ES-I3 (cell line): ENCODE results near the gene DNAJC10.
"Not testable (repeated sequence)": the region's sequence is repeated elsewhere in the genome, so short reads cannot be mapped to it uniquely, and the experiment has no call there.

Experiments used
- H3K36me3 ChIP-seq: 2 replicates; pipeline ENCODE4 v1.6.1; 2013; ENCODE audit warnings: mild to moderate bottlenecking, low read length, control low read depth, moderate library complexity; ENCODE audit not compliant: insufficient read depth
- H3K4me1 ChIP-seq: 2 replicates; pipeline ENCODE4 v1.6.1; 2013; ENCODE audit warnings: mild to moderate bottlenecking, control low read depth, low read length; ENCODE audit not compliant: insufficient read depth
- H3K9ac ChIP-seq: 2 replicates; pipeline ENCODE4 v1.6.1; 2013; ENCODE audit warnings: low read depth, mild to moderate bottlenecking, low read length, moderate library complexity
- H3K9me3 ChIP-seq: 2 replicates; pipeline ENCODE4 v1.6.1; 2013; ENCODE audit warnings: mild to moderate bottlenecking, low read length, moderate library complexity; ENCODE audit not compliant: control insufficient read depth, insufficient read depth

Gene DNAJC10, protein sequence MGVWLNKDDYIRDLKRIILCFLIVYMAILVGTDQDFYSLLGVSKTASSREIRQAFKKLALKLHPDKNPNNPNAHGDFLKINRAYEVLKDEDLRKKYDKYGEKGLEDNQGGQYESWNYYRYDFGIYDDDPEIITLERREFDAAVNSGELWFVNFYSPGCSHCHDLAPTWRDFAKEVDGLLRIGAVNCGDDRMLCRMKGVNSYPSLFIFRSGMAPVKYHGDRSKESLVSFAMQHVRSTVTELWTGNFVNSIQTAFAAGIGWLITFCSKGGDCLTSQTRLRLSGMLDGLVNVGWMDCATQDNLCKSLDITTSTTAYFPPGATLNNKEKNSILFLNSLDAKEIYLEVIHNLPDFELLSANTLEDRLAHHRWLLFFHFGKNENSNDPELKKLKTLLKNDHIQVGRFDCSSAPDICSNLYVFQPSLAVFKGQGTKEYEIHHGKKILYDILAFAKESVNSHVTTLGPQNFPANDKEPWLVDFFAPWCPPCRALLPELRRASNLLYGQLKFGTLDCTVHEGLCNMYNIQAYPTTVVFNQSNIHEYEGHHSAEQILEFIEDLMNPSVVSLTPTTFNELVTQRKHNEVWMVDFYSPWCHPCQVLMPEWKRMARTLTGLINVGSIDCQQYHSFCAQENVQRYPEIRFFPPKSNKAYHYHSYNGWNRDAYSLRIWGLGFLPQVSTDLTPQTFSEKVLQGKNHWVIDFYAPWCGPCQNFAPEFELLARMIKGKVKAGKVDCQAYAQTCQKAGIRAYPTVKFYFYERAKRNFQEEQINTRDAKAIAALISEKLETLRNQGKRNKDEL

GRCh38 chr2:182715892-182716649 lies at the start of gene DNAJC10:
DNAJC10 (plus strand) TSS chr2:182716257; CDS start chr2:182718087, 1,830 bp downstream.
- H3K9ac ChIP-seq, result peak within 1 kb of the TSS; percentile 93
- H3K36me3 ChIP-seq, result no peaks in the 10 kb centered on the region
- no peaks in the 10 kb centered on the region for H3K9me3 ChIP-seq
- H3K4me1 ChIP-seq, result peaks cover 3% of the 10 kb centered on the region; the same call in 1 of the 2 replicates

GRCh38 chr2:182666674-182667314 lies 49.3 kb upstream of the DNAJC10 start:
- H3K9me3 ChIP-seq, result no peaks in the 10 kb centered on the region
- H3K9ac ChIP-seq, result no peak overlapping the region
- H3K36me3 ChIP-seq, result no peaks in the 10 kb centered on the region
- no peaks in the 10 kb centered on the region for H3K4me1 ChIP-seq

DNA sequence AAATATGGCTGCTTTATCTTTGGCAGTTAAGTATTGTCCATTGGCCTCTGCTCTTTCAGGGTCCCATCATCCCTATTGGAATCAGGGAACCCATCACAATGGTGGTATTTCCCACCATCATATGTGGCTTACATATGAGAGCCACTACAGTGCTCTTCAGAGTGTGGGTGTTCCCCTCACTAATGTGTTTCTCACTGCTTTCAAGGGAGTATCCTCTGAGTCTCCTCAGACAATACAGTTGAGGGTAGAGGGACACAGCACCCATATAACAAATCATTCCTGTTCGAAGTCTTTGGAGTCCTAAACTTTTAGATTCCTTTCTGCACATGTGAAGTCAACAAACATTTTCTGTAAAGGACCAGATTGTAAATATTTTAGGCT lies 48.8 kb upstream of the DNAJC10 start:
- Histone ChIP-seq H3K9ac (no peak overlapping the region), H3K9me3 (no peaks in the 10 kb centered on the region), H3K4me1 (no peaks in the 10 kb centered on the region), H3K36me3 (no peaks in the 10 kb centered on the region)

GRCh38 chr2:182668671-182669070 lies 47.4 kb upstream of the DNAJC10 start:
- no peaks in the 10 kb centered on the region for H3K4me1 ChIP-seq
- no peaks in the 10 kb centered on the region for H3K36me3 ChIP-seq
- no peaks in the 10 kb centered on the region for H3K9me3 ChIP-seq
- no peak overlapping the region for H3K9ac ChIP-seq

GRCh38 chr2:182672466-182673165 lies 43.4 kb upstream of the DNAJC10 start:
- no peaks in the 10 kb centered on the region for H3K36me3 ChIP-seq
- H3K4me1 ChIP-seq, result no peaks in the 10 kb centered on the region
- no peaks in the 10 kb centered on the region for H3K9me3 ChIP-seq
- no peak overlapping the region for H3K9ac ChIP-seq

GRCh38 chr2:182680837-182681236 lies 35.2 kb upstream of the DNAJC10 start:
- Histone ChIP-seq H3K9ac (no peak overlapping the region), H3K36me3 (no peaks in the 10 kb centered on the region), H3K4me1 (no peaks in the 10 kb centered on the region), H3K9me3 (no peaks in the 10 kb centered on the region)

- Histone ChIP-seq H3K4me1 (no peaks in the 10 kb centered on the region), H3K9ac (no peak overlapping the region), H3K36me3 (no peaks in the 10 kb centered on the region), H3K9me3 (no peaks in the 10 kb centered on the region)
These were observed 33.8 kb upstream of the DNAJC10 start for GRCh38 chr2:182682210-182682609.

DNA sequence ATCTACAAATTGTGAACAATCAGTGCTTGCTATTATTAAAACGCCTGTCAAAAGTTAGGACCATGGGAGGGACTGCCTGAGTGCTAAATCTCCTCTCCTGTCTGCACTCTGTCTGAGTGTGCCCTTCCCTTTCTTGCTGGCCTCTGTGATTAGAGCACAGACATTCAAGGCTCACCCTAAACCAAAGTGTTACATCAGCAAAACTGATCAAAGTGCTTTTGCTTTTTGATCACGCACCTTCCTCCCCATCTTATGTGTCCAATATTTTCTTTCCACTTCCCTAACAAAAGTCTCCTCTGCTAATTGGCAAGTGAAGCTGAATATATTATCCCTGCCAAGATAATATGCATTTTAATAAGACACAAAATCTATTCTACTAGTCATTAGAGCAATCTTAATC lies 30.5 kb upstream of the DNAJC10 start:
- Histone ChIP-seq H3K9ac (no peak overlapping the region), H3K4me1 (no peaks in the 10 kb centered on the region), H3K36me3 (no peaks in the 10 kb centered on the region), H3K9me3 (no peaks in the 10 kb centered on the region)

- H3K36me3 ChIP-seq, H3K4me1 ChIP-seq, H3K9me3 ChIP-seq, H3K9ac ChIP-seq: not testable (repeated sequence)
These were observed 29.3 kb upstream of the DNAJC10 start for GRCh38 chr2:182686763-182687162.

- Histone ChIP-seq H3K36me3 (no peaks in the 10 kb centered on the region), H3K9ac (no peak overlapping the region), H3K4me1 (no peaks in the 10 kb centered on the region), H3K9me3 (no peaks in the 10 kb centered on the region)
These were observed 21.9 kb upstream of the DNAJC10 start for GRCh38 chr2:182694189-182694588.

DNA sequence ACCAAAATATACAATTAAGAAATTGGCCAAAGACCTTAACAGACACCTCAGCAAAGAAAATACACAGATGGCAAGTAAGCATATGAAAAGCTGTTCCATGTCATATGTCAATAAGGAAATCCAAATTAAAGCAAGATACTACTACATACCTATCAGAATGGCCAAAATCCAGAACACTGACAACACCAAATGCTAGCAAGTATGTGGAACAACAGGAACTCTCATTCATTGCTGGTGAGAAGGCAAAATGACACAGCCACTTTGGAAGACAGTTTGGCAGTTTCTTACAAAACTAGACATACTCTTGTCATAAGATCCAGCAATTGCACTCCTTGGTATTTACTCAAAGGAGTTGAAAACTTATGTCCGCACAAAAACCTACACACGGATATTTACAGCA lies 20.3 kb upstream of the DNAJC10 start:
- Histone ChIP-seq H3K9ac (no peak overlapping the region), H3K36me3 (no peaks in the 10 kb centered on the region), H3K9me3 (no peaks in the 10 kb centered on the region), H3K4me1 (no peaks in the 10 kb centered on the region)

- H3K9ac ChIP-seq, result no peak overlapping the region
- no peaks in the 10 kb centered on the region for H3K4me1 ChIP-seq
- no peaks in the 10 kb centered on the region for H3K9me3 ChIP-seq
- no peaks in the 10 kb centered on the region for H3K36me3 ChIP-seq
These were observed 17.4 kb upstream of the DNAJC10 start for GRCh38 chr2:182698671-182699070.

DNA sequence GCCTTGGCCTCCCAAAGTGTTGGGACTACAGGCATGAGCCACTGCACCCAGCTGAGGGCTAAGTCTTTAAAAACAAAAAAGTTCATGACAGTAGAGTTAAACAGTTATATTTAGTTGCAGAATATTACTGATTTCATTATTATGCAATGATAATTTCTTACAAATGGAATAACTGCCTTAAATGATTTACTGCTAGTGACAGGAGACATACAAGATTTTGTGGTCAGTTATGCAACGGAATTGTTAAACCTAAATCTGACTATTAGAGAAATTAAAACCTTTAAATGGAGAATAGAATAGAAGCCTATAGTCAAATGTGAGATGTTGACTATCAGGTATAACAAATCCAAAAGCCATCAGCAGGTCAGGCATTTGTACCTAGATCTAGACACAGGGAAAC lies 10.3 kb upstream of the DNAJC10 start:
- H3K4me1 ChIP-seq, result no peaks in the 10 kb centered on the region

DNA sequence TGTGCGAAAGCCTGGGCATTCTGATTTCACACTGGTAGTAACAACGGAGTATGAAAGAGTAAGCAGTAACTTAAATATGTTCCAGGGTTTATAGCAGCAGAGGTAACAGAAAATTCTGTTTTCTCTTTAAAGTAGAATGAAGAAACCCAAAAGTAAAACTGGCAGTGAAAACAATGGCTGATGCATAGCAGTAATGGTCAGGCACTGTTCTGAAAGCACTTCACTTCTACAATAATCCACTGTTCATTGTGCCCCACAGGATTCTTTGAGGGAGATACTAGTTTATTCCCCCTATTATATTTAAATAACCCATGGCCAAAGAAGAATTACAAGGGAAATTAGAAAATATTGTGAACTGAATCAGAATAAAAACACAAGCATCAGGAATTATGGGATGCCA lies 9.3 kb upstream of the DNAJC10 start:
- Histone ChIP-seq H3K4me1 (no peaks in the 10 kb centered on the region), H3K9ac (no peak overlapping the region), H3K9me3 (no peaks in the 10 kb centered on the region), H3K36me3 (no peaks in the 10 kb centered on the region)

More for the DNA sequence above, 10.3 kb upstream of the DNAJC10 start:
- H3K36me3 ChIP-seq, result no peaks in the 10 kb centered on the region
- H3K9ac ChIP-seq, result no peak overlapping the region
- H3K9me3 ChIP-seq, result no peaks in the 10 kb centered on the region
